Rectal smooth muscle tissue (tissue), 1 donor: ENCODE results near the gene APBB3.

Experiments
- H3K27ac ChIP-seq: one replicate; pipeline ENCODE4 v1.7.0; 2013; ENCODE audit warnings: low read depth, low read length, inconsistent platforms
- H3K27me3 ChIP-seq: one replicate; pipeline ENCODE4 v1.7.0; 2013; ENCODE audit warnings: low read length; ENCODE audit not compliant: control insufficient read depth, insufficient read depth
- H3K36me3 ChIP-seq: one replicate; pipeline ENCODE4 v1.7.0; 2013; ENCODE audit warnings: low read length; ENCODE audit not compliant: control insufficient read depth, insufficient read depth
- H3K4me1 ChIP-seq: one replicate; pipeline ENCODE4 v1.7.0; 2013; ENCODE audit warnings: low read length; ENCODE audit not compliant: control insufficient read depth, insufficient read depth
- H3K4me3 ChIP-seq: one replicate; pipeline ENCODE4 v1.7.0; 2013; ENCODE audit warnings: low read length
- H3K9ac ChIP-seq: one replicate; pipeline ENCODE4 v1.7.0; 2013; ENCODE audit warnings: low read length

The APBB3 gene

GRCh38 chr5:140571105-140571504 lies 6.7 kb upstream of the APBB3 start:
- Histone ChIP-seq H3K27ac (no peak overlapping the region), H3K27me3 (no peaks in the 10 kb centered on the region), H3K4me3 (no peak overlapping the region), H3K36me3 (peaks cover 7% of the 10 kb centered on the region), H3K9ac (no peak overlapping the region), H3K4me1 (no peaks in the 10 kb centered on the region)

- Histone ChIP-seq H3K36me3 (peaks cover 7% of the 10 kb centered on the region), H3K27ac (no peak overlapping the region), H3K4me1 (peaks cover 6% of the 10 kb centered on the region), H3K9ac (no peak overlapping the region), H3K4me3 (no peak overlapping the region), H3K27me3 (no peaks in the 10 kb centered on the region)
Measured at GRCh38 chr5:140570488-140570887, 6.1 kb upstream of the APBB3 start.

DNA sequence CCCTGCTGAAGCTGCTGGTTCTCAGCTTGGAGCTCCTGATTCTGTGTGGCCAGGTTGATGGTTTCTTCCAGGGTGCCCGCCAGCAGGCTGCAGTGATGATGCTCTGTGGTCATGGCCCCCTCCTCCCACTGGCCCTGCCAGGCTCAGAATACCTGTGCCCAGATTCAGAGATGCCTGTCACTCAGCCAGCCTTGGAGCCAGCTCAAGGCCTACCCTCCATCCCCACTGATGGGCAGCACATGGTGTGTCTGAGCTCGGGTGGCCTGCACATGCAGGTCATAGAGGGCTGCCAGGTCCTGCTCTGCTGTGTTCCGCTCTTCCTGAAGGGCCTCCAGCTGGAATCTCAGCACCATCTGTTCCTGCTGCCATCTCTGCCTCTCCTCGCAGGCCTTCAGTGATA lies 5.7 kb upstream of the APBB3 start:
- H3K27ac ChIP-seq: no peak overlapping the region
- no peak overlapping the region for H3K9ac ChIP-seq
- no peak overlapping the region for H3K4me3 ChIP-seq
- no peaks in the 10 kb centered on the region for H3K27me3 ChIP-seq
- peaks cover 10% of the 10 kb centered on the region for H3K4me1 ChIP-seq
- H3K36me3 ChIP-seq: peaks cover 7% of the 10 kb centered on the region

DNA sequence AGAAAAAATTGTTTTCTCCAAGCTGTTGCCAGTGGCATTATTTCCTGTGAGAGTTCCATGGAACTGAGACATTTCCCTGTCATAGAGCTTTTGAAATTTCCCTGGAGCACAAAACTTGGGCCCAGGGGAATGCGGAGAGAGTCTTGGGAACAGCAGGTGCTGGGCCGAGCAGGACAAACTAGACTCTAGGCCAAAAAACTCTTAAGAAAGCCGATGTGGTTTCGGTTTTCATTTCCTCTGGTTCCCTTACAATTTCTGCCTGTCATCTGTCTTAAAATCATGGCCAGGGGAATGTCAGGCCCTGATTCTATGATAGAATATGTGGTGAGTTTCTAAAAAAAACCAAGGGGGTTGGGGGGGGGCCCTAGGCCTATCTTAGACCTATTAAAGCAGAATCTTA lies 4.8 kb upstream of the APBB3 start:
- Histone ChIP-seq H3K4me1 (peaks cover 12% of the 10 kb centered on the region), H3K4me3 (no peak overlapping the region), H3K27ac (no peak overlapping the region), H3K9ac (no peak overlapping the region), H3K27me3 (no peaks in the 10 kb centered on the region), H3K36me3 (peaks cover 7% of the 10 kb centered on the region)

DNA sequence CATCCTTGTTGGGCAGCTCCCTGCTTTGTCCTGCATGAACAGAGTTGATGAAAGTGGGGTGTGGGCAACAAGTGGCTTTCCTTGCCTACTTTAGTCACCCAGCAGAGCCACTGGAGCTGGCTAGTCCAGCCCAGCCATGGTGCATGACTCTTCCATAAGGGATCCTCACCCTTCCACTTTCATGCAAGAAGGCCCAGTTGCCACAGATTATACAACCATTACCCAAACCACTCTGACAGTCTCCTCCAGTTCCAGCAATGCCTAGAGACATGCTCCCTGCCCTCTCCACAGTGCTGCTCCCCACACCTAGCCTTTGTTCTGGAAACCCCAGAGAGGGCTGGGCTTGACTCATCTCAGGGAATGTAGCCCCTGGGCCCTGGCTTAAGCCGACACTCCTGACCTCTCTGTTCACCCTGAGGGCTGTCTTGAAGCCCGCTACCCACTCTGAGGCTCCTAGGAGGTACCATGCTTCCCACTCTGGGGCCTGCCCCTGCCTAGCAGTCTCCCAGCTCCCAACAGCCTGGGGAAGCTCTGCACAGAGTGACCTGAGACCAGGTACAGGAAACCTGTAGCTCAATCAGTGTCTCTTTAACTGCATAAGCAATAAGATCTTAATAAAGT lies 4.2 kb upstream of the APBB3 start:
- H3K36me3 ChIP-seq: peaks cover 7% of the 10 kb centered on the region
- H3K9ac ChIP-seq: no peak overlapping the region
- no peak overlapping the region for H3K4me3 ChIP-seq
- no peaks in the 10 kb centered on the region for H3K27me3 ChIP-seq
- H3K27ac ChIP-seq: no peak overlapping the region
- H3K4me1 ChIP-seq: peaks cover 14% of the 10 kb centered on the region

GRCh38 chr5:140567871-140568270 lies 3.5 kb upstream of the APBB3 start:
- Histone ChIP-seq H3K9ac (no peak overlapping the region), H3K4me3 (no peak overlapping the region), H3K4me1 (peaks cover 19% of the 10 kb centered on the region), H3K27ac (no peak overlapping the region), H3K27me3 (no peaks in the 10 kb centered on the region), H3K36me3 (peaks cover 7% of the 10 kb centered on the region)

GRCh38 chr5:140567136-140567818 lies 2.9 kb upstream of the APBB3 start:
- Histone ChIP-seq H3K27ac (no peak overlapping the region), H3K4me1 (peaks cover 19% of the 10 kb centered on the region), H3K4me3 (no peak overlapping the region), H3K27me3 (no peaks in the 10 kb centered on the region), H3K36me3 (peaks cover 7% of the 10 kb centered on the region), H3K9ac (no peak overlapping the region)

GRCh38 chr5:140566665-140567064 lies 2.3 kb upstream of the APBB3 start:
- Histone ChIP-seq H3K9ac (no peak overlapping the region), H3K27ac (no peak overlapping the region), H3K27me3 (no peaks in the 10 kb centered on the region), H3K4me3 (no peak overlapping the region), H3K36me3 (peaks cover 7% of the 10 kb centered on the region), H3K4me1 (peaks cover 19% of the 10 kb centered on the region)

GRCh38 chr5:140565780-140566095 lies 1.3 kb upstream of the APBB3 start:
- peaks cover 19% of the 10 kb centered on the region for H3K4me1 ChIP-seq
- H3K27me3 ChIP-seq: no peaks in the 10 kb centered on the region
- peak overlapping the region; percentile 83 for H3K4me3 ChIP-seq
- H3K9ac ChIP-seq: no peak overlapping the region
- H3K27ac ChIP-seq: no peak overlapping the region
- H3K36me3 ChIP-seq: peaks cover 9% of the 10 kb centered on the region

GRCh38 chr5:140565024-140565779 lies 804 bp upstream of the APBB3 start:
- Histone ChIP-seq H3K4me1 (peaks cover 19% of the 10 kb centered on the region), H3K27ac (peak overlapping the region; percentile 93), H3K36me3 (peaks cover 9% of the 10 kb centered on the region), H3K9ac (peak overlapping the region; percentile 79), H3K27me3 (no peaks in the 10 kb centered on the region), H3K4me3 (peak overlapping the region; percentile 83)

DNA sequence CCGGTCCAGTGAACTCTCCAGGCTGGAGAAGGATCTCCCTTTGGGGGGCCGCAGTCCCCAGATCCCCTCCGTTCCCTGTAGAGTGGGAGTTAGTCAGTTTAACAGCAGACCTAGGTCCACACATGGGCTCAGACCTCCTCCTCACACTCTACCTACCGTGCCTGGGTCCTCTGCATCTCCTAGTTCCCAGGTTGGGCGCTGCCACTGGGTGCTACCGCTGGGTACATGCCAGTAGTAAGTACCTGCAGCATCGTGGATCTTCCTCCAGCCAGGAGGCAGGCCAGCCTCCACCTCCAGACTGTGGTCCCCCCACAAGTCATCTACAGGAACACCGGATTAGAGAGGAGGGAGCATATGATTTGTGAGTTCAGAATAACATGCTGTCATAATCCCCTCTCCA lies 802 bp downstream of the APBB3 start:
- Histone ChIP-seq H3K36me3 (peaks cover 13% of the 10 kb centered on the region), H3K4me1 (peaks cover 19% of the 10 kb centered on the region), H3K27ac (peak overlapping the region; percentile 93), H3K9ac (peak overlapping the region; percentile 75), H3K4me3 (peak overlapping the region; percentile 83), H3K27me3 (no peaks in the 10 kb centered on the region)

- H3K4me1 ChIP-seq: peaks cover 24% of the 10 kb centered on the region
Measured at GRCh38 chr5:140561753-140562523, 2.5 kb downstream of the APBB3 start.

More at GRCh38 chr5:140561753-140562523, 2.5 kb downstream of the APBB3 start:
- Histone ChIP-seq H3K9ac (no peak overlapping the region), H3K36me3 (peaks cover 10% of the 10 kb centered on the region), H3K27me3 (no peaks in the 10 kb centered on the region), H3K27ac (no peak overlapping the region), H3K4me3 (no peak overlapping the region)
